GM23338 (cell line): Measurements from ENCODE around the gene NUDT16. TPM values are rescaled to one million over a fixed set of nuclear protein-coding genes. Genes with fewer than 3 reads are reported as not detected.
A peak's percentile ranks its signal among the peaks of the same experiment; 100 is the strongest.

ENCODE experiments used
- ATAC-seq: fragments of 200-7000 bp; cut with Tn5 transposase; 3 replicates; pipeline ENCODE4 v1.9.1; 2020
- DNase-seq: peaks from one replicate; pipeline ENCODE4 v3.0.0-alpha.2; 2015; ENCODE audit warnings: low spot score
- H2AFZ ChIP-seq: fragments of 200-600 bp; sonication (generic); 2 replicates; pipeline ENCODE4 v1.8.0; 2016; ENCODE audit warnings: antibody characterized with exemption, mild to moderate bottlenecking, moderate library complexity
- H3F3A ChIP-seq: fragments of 200-600 bp; sonication (generic); replicated peaks from 2 replicates; pipeline ENCODE4 v1.8.0; 2017; ENCODE audit warnings: antibody characterized with exemption, mixed run types, low read depth
- H3K27ac ChIP-seq: fragments of 200-600 bp; sonication (generic); 2 replicates; pipeline ENCODE4 v1.6.1; 2016; ENCODE audit warnings: low read depth
- H3K27me3 ChIP-seq: fragments of 200-600 bp; sonication (generic); 2 replicates; pipeline ENCODE4 v1.8.0; 2016; ENCODE audit warnings: mild to moderate bottlenecking, mixed run types, moderate library complexity; ENCODE audit not compliant: insufficient read depth
- H3K36me3 ChIP-seq: fragments of 200-600 bp; sonication (generic); 2 replicates; pipeline ENCODE4 v1.8.0; 2016; ENCODE audit warnings: mild to moderate bottlenecking; ENCODE audit not compliant: insufficient read depth
- H3K4me1 ChIP-seq: fragments of 200-600 bp; sonication (generic); 2 replicates; pipeline ENCODE4 v1.8.0; 2016; ENCODE audit warnings: mild to moderate bottlenecking, moderate library complexity; ENCODE audit not compliant: insufficient read depth
- H3K4me2 ChIP-seq: fragments of 200-600 bp; sonication (generic); 2 replicates; pipeline ENCODE4 v1.7.1; 2017; ENCODE audit warnings: mixed run types
- H3K4me3 ChIP-seq: fragments of 200-600 bp; sonication (generic); 2 replicates; pipeline ENCODE4 v1.6.1; 2016; ENCODE audit warnings: mixed run types
- H3K79me2 ChIP-seq: fragments of 200-600 bp; sonication (generic); replicated peaks from 2 replicates; pipeline ENCODE4 v1.8.0; 2017; ENCODE audit warnings: mild to moderate bottlenecking; ENCODE audit not compliant: insufficient read depth
- H3K9me2 ChIP-seq: fragments of 200-600 bp; sonication (generic); 2 replicates; pipeline ENCODE4 v1.8.0; 2017; ENCODE audit not compliant: insufficient read depth
- H4K20me1 ChIP-seq: fragments of 200-600 bp; sonication (generic); replicated peaks from 2 replicates; pipeline ENCODE4 v1.8.0; 2017; ENCODE audit warnings: mild to moderate bottlenecking; ENCODE audit not compliant: insufficient read depth
- H3K27ac Mint-ChIP-seq: 2 replicates; pipeline ENCODE4 v1.8.0; 2020; ENCODE audit warnings: inconsistent platforms, mild to moderate bottlenecking, moderate library complexity, mixed read lengths
- H3K27me3 Mint-ChIP-seq: 3 replicates; pipeline ENCODE4 v1.8.0; 2022; ENCODE audit warnings: low read depth, mild to moderate bottlenecking, moderate library complexity, mixed read lengths, inconsistent platforms; ENCODE audit not compliant: insufficient read depth, poor library complexity
- H3K36me3 Mint-ChIP-seq: 3 replicates; pipeline ENCODE4 v1.8.0; 2021; ENCODE audit warnings: low read depth, mild to moderate bottlenecking, inconsistent platforms, moderate library complexity, mixed read lengths
- H3K4me1 Mint-ChIP-seq: 3 replicates; pipeline ENCODE4 v1.8.0; 2020; ENCODE audit warnings: mild to moderate bottlenecking, inconsistent platforms, mixed read lengths
- H3K4me3 Mint-ChIP-seq: 3 replicates; pipeline ENCODE4 v1.8.0; 2021; ENCODE audit warnings: moderate library complexity, mild to moderate bottlenecking, inconsistent platforms, mixed read lengths
- H3K9me3 Mint-ChIP-seq: 3 replicates; pipeline ENCODE4 v1.8.0; 2020; ENCODE audit warnings: moderate library complexity, mild to moderate bottlenecking, inconsistent platforms, mixed read lengths
- EZH2 ChIP-seq: fragments of 200-600 bp; sonication (generic); IDR thresholded peaks from one replicate; pipeline ENCODE4 v1.8.0; 2017; ENCODE audit warnings: antibody characterized with exemption, mild to moderate bottlenecking, low read depth; ENCODE audit not compliant: unreplicated experiment
- EZH2phosphoT487 ChIP-seq: fragments of 200-600 bp; sonication (generic); IDR thresholded peaks from one replicate; pipeline ENCODE4 v1.8.1; 2018; ENCODE audit warnings: antibody characterized with exemption; ENCODE audit not compliant: unreplicated experiment
- NANOG ChIP-seq: IDR thresholded peaks from 2 replicates; pipeline ENCODE4 v1.6.1; 2016; ENCODE audit warnings: antibody characterized with exemption, borderline replicate concordance
- POLR2AphosphoS5 ChIP-seq: IDR thresholded peaks from 2 replicates; pipeline ENCODE4 v1.6.1; 2016; ENCODE audit warnings: antibody characterized with exemption, low read depth
- STAT1 ChIP-seq: IDR thresholded peaks from one replicate; pipeline ENCODE4 v1.6.1; 2016; ENCODE audit warnings: antibody characterized with exemption; ENCODE audit not compliant: unreplicated experiment
- ZNF331 ChIP-seq: fragments of 250-450 bp; sonication (Bioruptor Pico); IDR thresholded peaks from 2 replicates; pipeline ENCODE4 v1.5.0; 2020; ENCODE audit warnings: low read depth, mild to moderate bottlenecking, moderate library complexity
- polyA plus RNA-seq: library from polyadenylated mRNA; unstranded; fragments of >200 nt; fragmentation: Nextera tagmentation; extraction: Ambion mirVana; gene quantifications from 2 replicates; pipeline ENCODE4 v1.2.1, GENCODE V29; 2016
- total RNA-seq: library from RNA; depleted of rRNA; stranded (reverse); fragments of >200 nt; shearing (Covaris generic); gene quantifications from 2 replicates; pipeline ENCODE4 v1.2.3, GENCODE V29; 2014
- TF ChIP-seq, protein P1 (sequence below), 2 experiments: fragments of 200-600 bp in 1 of 2; sonication (generic) in 1 of 2; conservative IDR thresholded peaks; 2 replicates each; pipeline versions ENCODE4 v1.5.1 to v1.6.1; 2016 to 2017; ENCODE audit warnings: antibody characterized with exemption in 2 of 2, low read depth in 2 of 2, mild to moderate bottlenecking in 2 of 2, moderate library complexity in 1 of 2
- TF ChIP-seq, protein P2 (sequence below): IDR thresholded peaks from one replicate; pipeline ENCODE4 v1.6.1; 2018; ENCODE audit warnings: antibody characterized with exemption; ENCODE audit not compliant: unreplicated experiment
- TF ChIP-seq, protein P3 (sequence below): fragments of 250-450 bp; sonication (Bioruptor Pico); IDR thresholded peaks from 2 replicates; pipeline ENCODE4 v1.5.0; 2020; ENCODE audit warnings: mild to moderate bottlenecking, moderate library complexity
- TF ChIP-seq, protein P4 (sequence below): IDR thresholded peaks from 2 replicates; pipeline ENCODE4 v1.6.1; 2016; ENCODE audit warnings: antibody characterized with exemption

The NUDT16 gene
- total and polyA plus RNA-seq, 2 experiments from 2014 or later: 10.0 to 15.4 TPM

DNA sequence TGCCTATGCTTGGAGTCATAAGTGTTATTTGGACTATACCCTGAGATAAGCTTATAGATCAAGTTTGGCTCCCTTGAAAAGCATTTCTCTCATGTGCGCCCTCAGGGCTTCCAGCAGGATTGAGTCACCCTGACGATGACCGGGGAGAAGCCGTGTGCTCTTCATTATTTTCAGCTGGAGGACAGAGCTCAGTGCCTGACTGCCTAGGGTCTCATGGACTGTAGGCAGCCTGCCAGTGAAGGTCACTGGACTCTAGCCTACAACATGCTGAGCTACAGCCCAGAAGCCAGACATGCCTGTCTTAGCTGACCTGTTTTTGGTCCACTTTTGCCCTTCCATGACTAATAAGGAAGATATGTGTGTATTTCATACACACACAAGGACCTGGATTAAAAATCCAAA lies 31.6 kb upstream of the NUDT16 start:
- no peak overlapping the region for H3K4me3 ChIP-seq
- ATAC-seq: no peak
- H3K4me1 ChIP-seq: peaks cover 19% of the 10 kb centered on the region
- H3K27me3 Mint-ChIP-seq: no peaks in the 10 kb centered on the region
- no peak overlapping the region for H3K27ac ChIP-seq
- no peak overlapping the region for H3K4me3 Mint-ChIP-seq
- peaks cover 31% of the 10 kb centered on the region for H3K4me1 Mint-ChIP-seq
- no peaks in the 10 kb centered on the region for H3K36me3 Mint-ChIP-seq
- H3K9me2 ChIP-seq: 0 out of 2 replicates have a peak, but pooled peaks cover 4% of the 10 kb centered on the region
- no peaks in the 10 kb centered on the region for H3K36me3 ChIP-seq
- peak overlapping the region; percentile 86 for H3K27ac Mint-ChIP-seq
- TF ChIP-seq EZH2 (no peak), EZH2phosphoT487 (no peak), POLR2AphosphoS5 (no peak), STAT1 (no peak), NANOG (no peak), ZNF331 (CRISPR knock-in tag) (no peak)
- TF ChIP-seq, protein P1, sequence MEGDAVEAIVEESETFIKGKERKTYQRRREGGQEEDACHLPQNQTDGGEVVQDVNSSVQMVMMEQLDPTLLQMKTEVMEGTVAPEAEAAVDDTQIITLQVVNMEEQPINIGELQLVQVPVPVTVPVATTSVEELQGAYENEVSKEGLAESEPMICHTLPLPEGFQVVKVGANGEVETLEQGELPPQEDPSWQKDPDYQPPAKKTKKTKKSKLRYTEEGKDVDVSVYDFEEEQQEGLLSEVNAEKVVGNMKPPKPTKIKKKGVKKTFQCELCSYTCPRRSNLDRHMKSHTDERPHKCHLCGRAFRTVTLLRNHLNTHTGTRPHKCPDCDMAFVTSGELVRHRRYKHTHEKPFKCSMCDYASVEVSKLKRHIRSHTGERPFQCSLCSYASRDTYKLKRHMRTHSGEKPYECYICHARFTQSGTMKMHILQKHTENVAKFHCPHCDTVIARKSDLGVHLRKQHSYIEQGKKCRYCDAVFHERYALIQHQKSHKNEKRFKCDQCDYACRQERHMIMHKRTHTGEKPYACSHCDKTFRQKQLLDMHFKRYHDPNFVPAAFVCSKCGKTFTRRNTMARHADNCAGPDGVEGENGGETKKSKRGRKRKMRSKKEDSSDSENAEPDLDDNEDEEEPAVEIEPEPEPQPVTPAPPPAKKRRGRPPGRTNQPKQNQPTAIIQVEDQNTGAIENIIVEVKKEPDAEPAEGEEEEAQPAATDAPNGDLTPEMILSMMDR (conservative IDR thresholded peaks at IDR 0.05; ENCODE audit: low read depth in 2 of 2): no peak
- TF ChIP-seq, protein P2, sequence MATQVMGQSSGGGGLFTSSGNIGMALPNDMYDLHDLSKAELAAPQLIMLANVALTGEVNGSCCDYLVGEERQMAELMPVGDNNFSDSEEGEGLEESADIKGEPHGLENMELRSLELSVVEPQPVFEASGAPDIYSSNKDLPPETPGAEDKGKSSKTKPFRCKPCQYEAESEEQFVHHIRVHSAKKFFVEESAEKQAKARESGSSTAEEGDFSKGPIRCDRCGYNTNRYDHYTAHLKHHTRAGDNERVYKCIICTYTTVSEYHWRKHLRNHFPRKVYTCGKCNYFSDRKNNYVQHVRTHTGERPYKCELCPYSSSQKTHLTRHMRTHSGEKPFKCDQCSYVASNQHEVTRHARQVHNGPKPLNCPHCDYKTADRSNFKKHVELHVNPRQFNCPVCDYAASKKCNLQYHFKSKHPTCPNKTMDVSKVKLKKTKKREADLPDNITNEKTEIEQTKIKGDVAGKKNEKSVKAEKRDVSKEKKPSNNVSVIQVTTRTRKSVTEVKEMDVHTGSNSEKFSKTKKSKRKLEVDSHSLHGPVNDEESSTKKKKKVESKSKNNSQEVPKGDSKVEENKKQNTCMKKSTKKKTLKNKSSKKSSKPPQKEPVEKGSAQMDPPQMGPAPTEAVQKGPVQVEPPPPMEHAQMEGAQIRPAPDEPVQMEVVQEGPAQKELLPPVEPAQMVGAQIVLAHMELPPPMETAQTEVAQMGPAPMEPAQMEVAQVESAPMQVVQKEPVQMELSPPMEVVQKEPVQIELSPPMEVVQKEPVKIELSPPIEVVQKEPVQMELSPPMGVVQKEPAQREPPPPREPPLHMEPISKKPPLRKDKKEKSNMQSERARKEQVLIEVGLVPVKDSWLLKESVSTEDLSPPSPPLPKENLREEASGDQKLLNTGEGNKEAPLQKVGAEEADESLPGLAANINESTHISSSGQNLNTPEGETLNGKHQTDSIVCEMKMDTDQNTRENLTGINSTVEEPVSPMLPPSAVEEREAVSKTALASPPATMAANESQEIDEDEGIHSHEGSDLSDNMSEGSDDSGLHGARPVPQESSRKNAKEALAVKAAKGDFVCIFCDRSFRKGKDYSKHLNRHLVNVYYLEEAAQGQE: no peak
- no peaks in the 10 kb centered on the region for H4K20me1 ChIP-seq
- H3K79me2 ChIP-seq: no peaks in the 10 kb centered on the region
- H2AFZ ChIP-seq: no peak overlapping the region
- H3F3A ChIP-seq: no peaks in the 10 kb centered on the region
- no peak for DNase-seq
- no peak overlapping the region for H3K4me2 ChIP-seq
- no peaks in the 10 kb centered on the region for H3K27me3 ChIP-seq
- peaks cover 4% of the 10 kb centered on the region; the same call in 1 of the 3 replicates for H3K9me3 Mint-ChIP-seq

DNA sequence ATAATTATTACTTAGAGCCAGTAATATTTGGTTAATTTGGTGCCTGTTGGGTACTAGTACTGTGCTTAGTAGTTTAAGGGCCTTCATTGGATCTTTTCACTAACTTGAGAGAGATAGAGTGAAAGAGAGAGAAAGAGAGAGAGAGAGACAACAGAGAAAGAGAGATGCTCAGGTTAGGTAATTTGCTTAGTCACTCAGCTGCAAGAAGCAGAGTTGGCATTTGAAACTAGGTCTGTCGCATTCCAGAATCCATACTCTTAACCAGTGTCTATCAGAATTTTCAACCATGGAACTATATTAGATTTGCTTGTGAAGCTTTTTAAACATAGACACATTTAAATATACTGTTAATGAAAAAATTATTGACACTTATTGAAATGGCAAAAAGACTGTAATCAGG lies 31.1 kb upstream of the NUDT16 start:
- Mint-ChIP-seq H3K4me1 (peaks cover 31% of the 10 kb centered on the region), H3K27ac (peak overlapping the region; percentile 37; the same call in 1 of the 2 replicates), H3K36me3 (no peaks in the 10 kb centered on the region), H3K4me3 (no peak overlapping the region), H3K9me3 (no peaks in the 10 kb centered on the region; the same call in 2 of the 3 replicates), H3K27me3 (no peaks in the 10 kb centered on the region)
- Histone ChIP-seq H2AFZ (no peak overlapping the region), H3K9me2 (0 out of 2 replicates have a peak, but pooled peaks cover 4% of the 10 kb centered on the region), H3K4me3 (no peak overlapping the region), H4K20me1 (no peaks in the 10 kb centered on the region), H3K4me1 (peaks cover 19% of the 10 kb centered on the region), H3F3A (no peaks in the 10 kb centered on the region), H3K27ac (no peak overlapping the region), H3K4me2 (no peak overlapping the region), H3K36me3 (no peaks in the 10 kb centered on the region), H3K79me2 (no peaks in the 10 kb centered on the region), H3K27me3 (no peaks in the 10 kb centered on the region)
- ATAC-seq: no peak
- DNase-seq: no peak
- TF ChIP-seq, protein P3, sequence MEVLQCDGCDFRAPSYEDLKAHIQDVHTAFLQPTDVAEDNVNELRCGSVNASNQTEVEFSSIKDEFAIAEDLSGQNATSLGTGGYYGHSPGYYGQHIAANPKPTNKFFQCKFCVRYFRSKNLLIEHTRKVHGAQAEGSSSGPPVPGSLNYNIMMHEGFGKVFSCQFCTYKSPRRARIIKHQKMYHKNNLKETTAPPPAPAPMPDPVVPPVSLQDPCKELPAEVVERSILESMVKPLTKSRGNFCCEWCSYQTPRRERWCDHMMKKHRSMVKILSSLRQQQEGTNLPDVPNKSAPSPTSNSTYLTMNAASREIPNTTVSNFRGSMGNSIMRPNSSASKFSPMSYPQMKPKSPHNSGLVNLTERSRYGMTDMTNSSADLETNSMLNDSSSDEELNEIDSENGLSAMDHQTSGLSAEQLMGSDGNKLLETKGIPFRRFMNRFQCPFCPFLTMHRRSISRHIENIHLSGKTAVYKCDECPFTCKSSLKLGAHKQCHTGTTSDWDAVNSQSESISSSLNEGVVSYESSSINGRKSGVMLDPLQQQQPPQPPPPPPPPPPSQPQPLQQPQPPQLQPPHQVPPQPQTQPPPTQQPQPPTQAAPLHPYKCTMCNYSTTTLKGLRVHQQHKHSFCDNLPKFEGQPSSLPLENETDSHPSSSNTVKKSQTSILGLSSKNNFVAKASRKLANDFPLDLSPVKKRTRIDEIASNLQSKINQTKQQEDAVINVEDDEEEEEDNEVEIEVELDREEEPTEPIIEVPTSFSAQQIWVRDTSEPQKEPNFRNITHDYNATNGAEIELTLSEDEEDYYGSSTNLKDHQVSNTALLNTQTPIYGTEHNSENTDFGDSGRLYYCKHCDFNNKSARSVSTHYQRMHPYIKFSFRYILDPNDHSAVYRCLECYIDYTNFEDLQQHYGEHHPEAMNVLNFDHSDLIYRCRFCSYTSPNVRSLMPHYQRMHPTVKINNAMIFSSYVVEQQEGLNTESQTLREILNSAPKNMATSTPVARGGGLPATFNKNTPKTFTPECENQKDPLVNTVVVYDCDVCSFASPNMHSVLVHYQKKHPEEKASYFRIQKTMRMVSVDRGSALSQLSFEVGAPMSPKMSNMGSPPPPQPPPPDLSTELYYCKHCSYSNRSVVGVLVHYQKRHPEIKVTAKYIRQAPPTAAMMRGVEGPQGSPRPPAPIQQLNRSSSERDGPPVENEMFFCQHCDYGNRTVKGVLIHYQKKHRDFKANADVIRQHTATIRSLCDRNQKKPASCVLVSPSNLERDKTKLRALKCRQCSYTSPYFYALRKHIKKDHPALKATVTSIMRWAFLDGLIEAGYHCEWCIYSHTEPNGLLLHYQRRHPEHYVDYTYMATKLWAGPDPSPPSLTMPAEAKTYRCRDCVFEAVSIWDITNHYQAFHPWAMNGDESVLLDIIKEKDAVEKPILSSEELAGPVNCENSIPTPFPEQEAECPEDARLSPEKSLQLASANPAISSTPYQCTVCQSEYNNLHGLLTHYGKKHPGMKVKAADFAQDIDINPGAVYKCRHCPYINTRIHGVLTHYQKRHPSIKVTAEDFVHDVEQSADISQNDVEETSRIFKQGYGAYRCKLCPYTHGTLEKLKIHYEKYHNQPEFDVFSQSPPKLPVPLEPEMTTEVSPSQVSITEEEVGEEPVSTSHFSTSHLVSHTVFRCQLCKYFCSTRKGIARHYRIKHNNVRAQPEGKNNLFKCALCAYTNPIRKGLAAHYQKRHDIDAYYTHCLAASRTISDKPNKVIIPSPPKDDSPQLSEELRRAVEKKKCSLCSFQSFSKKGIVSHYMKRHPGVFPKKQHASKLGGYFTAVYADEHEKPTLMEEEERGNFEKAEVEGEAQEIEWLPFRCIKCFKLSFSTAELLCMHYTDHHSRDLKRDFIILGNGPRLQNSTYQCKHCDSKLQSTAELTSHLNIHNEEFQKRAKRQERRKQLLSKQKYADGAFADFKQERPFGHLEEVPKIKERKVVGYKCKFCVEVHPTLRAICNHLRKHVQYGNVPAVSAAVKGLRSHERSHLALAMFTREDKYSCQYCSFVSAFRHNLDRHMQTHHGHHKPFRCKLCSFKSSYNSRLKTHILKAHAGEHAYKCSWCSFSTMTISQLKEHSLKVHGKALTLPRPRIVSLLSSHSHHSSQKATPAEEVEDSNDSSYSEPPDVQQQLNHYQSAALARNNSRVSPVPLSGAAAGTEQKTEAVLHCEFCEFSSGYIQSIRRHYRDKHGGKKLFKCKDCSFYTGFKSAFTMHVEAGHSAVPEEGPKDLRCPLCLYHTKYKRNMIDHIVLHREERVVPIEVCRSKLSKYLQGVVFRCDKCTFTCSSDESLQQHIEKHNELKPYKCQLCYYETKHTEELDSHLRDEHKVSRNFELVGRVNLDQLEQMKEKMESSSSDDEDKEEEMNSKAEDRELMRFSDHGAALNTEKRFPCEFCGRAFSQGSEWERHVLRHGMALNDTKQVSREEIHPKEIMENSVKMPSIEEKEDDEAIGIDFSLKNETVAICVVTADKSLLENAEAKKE (CRISPR knock-in tag): no peak
- no peak for TF ChIP-seq ZNF331 (CRISPR knock-in tag)
- TF ChIP-seq, protein P4, sequence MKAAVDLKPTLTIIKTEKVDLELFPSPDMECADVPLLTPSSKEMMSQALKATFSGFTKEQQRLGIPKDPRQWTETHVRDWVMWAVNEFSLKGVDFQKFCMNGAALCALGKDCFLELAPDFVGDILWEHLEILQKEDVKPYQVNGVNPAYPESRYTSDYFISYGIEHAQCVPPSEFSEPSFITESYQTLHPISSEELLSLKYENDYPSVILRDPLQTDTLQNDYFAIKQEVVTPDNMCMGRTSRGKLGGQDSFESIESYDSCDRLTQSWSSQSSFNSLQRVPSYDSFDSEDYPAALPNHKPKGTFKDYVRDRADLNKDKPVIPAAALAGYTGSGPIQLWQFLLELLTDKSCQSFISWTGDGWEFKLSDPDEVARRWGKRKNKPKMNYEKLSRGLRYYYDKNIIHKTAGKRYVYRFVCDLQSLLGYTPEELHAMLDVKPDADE: no peak
